GM19035 (cell line): ENCODE data around the gene NOSIP.
A peak's percentile ranks its signal among the peaks of the same experiment; 100 is the strongest.

Experiments
- ATAC-seq: cut with Tn5 transposase; IDR thresholded peaks from one replicate; pipeline ENCODE4 v1.9.1; 2021; ENCODE audit not compliant: unreplicated experiment

Gene NOSIP

GRCh38 chr19:49552749-49553148, 27.6 kb downstream of the NOSIP start:
- ATAC-seq: no peak

GRCh38 chr19:49551531-49551930, 28.8 kb downstream of the NOSIP start:
- ATAC-seq: no peak

- ATAC-seq: no peak
Observed at GRCh38 chr19:49549045-49549444, 31.3 kb downstream of the NOSIP start.

GRCh38 chr19:49546825-49547565, 33.4 kb downstream of the NOSIP start:
- no peak for ATAC-seq

- no peak for ATAC-seq
Observed at GRCh38 chr19:49544154-49544553, 36.2 kb downstream of the NOSIP start.

- ATAC-seq: no peak
Observed at GRCh38 chr19:49543032-49543431, 37.3 kb downstream of the NOSIP start.

GRCh38 chr19:49542446-49542845, 37.9 kb downstream of the NOSIP start:
- no peak for ATAC-seq

GRCh38 chr19:49541914-49542313, 38.4 kb downstream of the NOSIP start:
- ATAC-seq: no peak

- ATAC-seq: no peak
Observed at GRCh38 chr19:49539192-49539952, 41.0 kb downstream of the NOSIP start.

- no peak for ATAC-seq
Observed at GRCh38 chr19:49538643-49539042, 41.7 kb downstream of the NOSIP start.

- no peak for ATAC-seq
Observed at GRCh38 chr19:49536921-49537462, 43.4 kb downstream of the NOSIP start.

- no peak for ATAC-seq
Observed at GRCh38 chr19:49534632-49535385, 45.5 kb downstream of the NOSIP start.

GRCh38 chr19:49533551-49534488, 46.5 kb downstream of the NOSIP start:
- ATAC-seq: peak; percentile 73

- ATAC-seq: no peak
Observed at GRCh38 chr19:49530708-49531107, 49.6 kb downstream of the NOSIP start.

GRCh38 chr19:49528211-49528771, 52.1 kb downstream of the NOSIP start:
- no peak for ATAC-seq

GRCh38 chr19:49524812-49525455, 55.4 kb downstream of the NOSIP start:
- ATAC-seq: no peak

GRCh38 chr19:49520705-49521319, 59.5 kb downstream of the NOSIP start:
- ATAC-seq: no peak

- ATAC-seq: no peak
Observed at GRCh38 chr19:49518033-49518432, 62.3 kb downstream of the NOSIP start.

GRCh38 chr19:49515767-49516166, 64.6 kb downstream of the NOSIP start:
- no peak for ATAC-seq
